ENCODE data around the gene PLD5. TPM values are rescaled to one million over a fixed set of nuclear protein-coding genes. Genes with fewer than 3 reads are reported as not detected.

The PLD5 gene
- total RNA-seq (under 1 TPM in 7 of 9 donors, not detected in 2; 0.05 to 0.31 (median 0.21) TPM), polyA plus RNA-seq (under 1 TPM; 0.08 to 0.96 TPM)
- long read RNA-seq, donor 1, result 0 reads
- long read RNA-seq, donor 2, result 0 reads
- long read RNA-seq, donor 3, result 0 reads

DNA sequence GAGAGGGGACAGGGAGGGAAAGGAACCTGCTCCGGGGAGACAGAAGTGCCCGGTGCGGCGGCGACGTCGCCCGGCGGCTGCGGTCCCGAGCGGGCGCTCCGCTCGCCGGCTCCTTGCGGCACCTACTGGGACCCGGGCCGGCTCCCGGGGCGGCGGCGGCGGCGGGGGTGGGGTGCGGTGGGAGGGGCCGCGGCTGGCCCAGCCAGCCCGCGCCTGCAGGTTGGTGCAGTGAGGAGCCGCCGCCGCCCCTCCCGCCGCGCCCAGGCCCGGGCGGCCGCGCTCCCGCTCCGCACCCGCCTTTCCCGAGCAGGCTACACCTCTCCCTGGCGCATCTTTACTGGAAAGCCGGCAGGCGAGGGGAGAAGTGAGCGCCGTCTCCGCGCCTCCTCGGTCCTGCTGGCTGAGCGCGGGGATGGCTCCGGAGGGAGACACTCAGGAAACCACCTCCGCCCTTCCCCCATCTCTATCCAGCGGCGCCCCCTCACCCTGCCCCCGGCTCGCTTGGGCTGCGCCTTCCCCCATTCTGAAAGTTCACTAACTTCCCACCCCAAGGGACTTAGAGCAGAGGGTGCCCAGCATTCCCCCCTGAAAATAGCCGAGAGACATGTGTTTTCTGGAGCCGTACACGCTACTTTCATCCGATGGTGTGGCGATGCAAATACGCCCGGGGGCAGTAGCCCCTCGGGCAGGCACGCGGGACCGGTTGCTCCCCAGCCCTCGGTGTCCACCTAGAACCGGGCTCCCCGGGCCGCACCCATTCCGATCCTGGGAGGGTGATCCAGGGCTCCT lies at the start of gene PLD5:
PLD5 (minus strand) TSS at position 127 of the 789 bp plus-strand sequence.
- peak within 1 kb of the TSS; percentile 14 to 60 (median 46) for H3K4me3 ChIP-seq
- H3K27ac ChIP-seq, result no peak within 1 kb of the TSS
- TF ChIP-seq, protein P1, sequence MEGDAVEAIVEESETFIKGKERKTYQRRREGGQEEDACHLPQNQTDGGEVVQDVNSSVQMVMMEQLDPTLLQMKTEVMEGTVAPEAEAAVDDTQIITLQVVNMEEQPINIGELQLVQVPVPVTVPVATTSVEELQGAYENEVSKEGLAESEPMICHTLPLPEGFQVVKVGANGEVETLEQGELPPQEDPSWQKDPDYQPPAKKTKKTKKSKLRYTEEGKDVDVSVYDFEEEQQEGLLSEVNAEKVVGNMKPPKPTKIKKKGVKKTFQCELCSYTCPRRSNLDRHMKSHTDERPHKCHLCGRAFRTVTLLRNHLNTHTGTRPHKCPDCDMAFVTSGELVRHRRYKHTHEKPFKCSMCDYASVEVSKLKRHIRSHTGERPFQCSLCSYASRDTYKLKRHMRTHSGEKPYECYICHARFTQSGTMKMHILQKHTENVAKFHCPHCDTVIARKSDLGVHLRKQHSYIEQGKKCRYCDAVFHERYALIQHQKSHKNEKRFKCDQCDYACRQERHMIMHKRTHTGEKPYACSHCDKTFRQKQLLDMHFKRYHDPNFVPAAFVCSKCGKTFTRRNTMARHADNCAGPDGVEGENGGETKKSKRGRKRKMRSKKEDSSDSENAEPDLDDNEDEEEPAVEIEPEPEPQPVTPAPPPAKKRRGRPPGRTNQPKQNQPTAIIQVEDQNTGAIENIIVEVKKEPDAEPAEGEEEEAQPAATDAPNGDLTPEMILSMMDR (IDR thresholded peaks at IDR 0.05), result no peak
- TF ChIP-seq POLR2A (IDR thresholded peaks at IDR 0.05), result no peak
- peak in 2 of 5 donors; percentile 17 to 57 for DNase-seq
- H3K27me3 ChIP-seq, result peaks cover 6 to 59% (median 35%) of the 10 kb centered on the region in 9 donors
- no peaks in the 10 kb centered on the region for H3K9me3 ChIP-seq
- 1 to 3% (median 1%) methylated on average over 29 to 77 of the region's 77 CpGs for WGBS, 4 donors
- peaks cover 0 to 24% (median 3%) of the 10 kb centered on the region in 12 donors for H3K4me1 ChIP-seq
- intact Hi-C loops (cut with DNase I), result no loop called here
- no peaks in the 10 kb centered on the region for H3K36me3 ChIP-seq
- peak in 1 of 4 donors; percentile 24 for ATAC-seq

DNA sequence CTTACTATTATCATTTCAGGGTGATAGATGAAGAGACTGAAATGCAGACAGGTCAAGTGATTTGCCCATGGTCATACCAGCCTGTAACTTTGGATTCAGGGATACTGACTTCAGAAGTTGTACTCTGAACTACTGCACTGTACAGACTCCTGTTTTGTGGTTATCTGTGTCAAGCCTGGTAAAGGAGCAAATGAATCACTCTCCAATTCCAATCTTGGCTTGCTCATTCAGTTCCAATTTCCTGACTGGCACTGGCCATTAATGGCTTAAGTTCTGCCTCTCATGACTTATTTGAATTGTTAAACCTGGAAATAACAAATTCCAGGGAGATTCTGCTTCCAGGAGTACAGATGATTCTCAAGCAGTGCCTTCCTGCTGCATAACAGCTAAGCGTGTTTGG lies 45.4 kb upstream of the PLD5 start:
- peaks cover 0 to 11% (median 0%) of the 10 kb centered on the region in 12 donors for H3K9me3 ChIP-seq
- no peak overlapping the region for H3K27ac ChIP-seq
- no peak overlapping the region for H3K4me3 ChIP-seq
- DNase-seq (no peak), ATAC-seq (no peak)
- no peaks in the 10 kb centered on the region for H3K36me3 ChIP-seq
- no peaks in the 10 kb centered on the region for H3K27me3 ChIP-seq
- 68 to 84% (median 73%) methylated on average over 1 of the region's 1 CpG for WGBS, 4 donors
- TF ChIP-seq POLR2A (IDR thresholded peaks at IDR 0.05), result no peak
- TF ChIP-seq, protein P1 (IDR thresholded peaks at IDR 0.05), result no peak
- no peaks in the 10 kb centered on the region for H3K4me1 ChIP-seq
- intact Hi-C loops (cut with DNase I), result no loop called here

DNA sequence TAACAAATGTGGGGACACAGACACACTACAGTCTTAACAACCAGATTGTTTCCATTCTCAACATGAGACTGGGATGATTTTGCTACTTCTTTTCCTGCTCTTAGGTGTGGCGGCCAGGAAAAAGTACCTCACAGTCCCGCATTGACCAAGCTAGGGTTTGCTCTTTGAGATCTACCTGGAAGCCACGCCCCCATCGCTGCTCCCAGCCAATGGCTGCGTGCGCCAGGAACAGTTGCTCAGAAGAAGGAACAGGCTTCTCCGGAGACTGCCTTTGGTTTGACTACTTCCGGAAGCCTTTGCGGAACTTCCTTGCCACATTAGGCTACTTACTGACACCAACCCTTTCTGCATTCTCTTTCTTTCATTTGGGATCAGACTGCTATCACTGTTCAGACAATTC lies 44.2 kb upstream of the PLD5 start:
- Histone ChIP-seq H3K9me3 (peaks cover 0 to 11% (median 0%) of the 10 kb centered on the region in 12 donors), H3K27me3 (no peaks in the 10 kb centered on the region), H3K36me3 (no peaks in the 10 kb centered on the region), H3K4me1 (no peaks in the 10 kb centered on the region), H3K4me3 (no peak overlapping the region), H3K27ac (no peak overlapping the region)
- ATAC-seq (no peak), DNase-seq (no peak)
- intact Hi-C loops (cut with DNase I), result no loop called here
- TF ChIP-seq, protein P1 (IDR thresholded peaks at IDR 0.05), result no peak
- no peak for TF ChIP-seq POLR2A (IDR thresholded peaks at IDR 0.05)
- 82 to 85% (median 84%) methylated on average over 9 of the region's 9 CpGs for WGBS, 4 donors

DNA sequence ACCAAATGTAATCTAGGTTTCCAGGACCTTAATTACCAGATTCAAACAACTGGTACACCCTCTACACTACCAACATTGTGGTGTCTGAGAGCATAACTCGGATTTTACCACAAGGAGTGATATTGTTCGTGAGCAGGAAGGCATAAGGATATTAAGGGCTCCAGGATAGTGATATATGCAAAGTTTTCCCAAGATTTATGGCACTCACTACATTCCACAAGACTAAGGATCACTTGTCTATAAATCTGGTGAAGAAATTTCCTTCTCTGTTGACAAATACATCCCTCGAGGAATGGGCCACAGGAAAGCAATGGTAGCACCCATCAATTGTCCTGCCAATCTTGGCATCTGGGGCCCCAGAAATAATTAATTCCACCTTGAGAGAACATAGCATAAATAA lies 43.1 kb upstream of the PLD5 start:
- H3K36me3 ChIP-seq, result no peaks in the 10 kb centered on the region
- no peaks in the 10 kb centered on the region for H3K4me1 ChIP-seq
- intact Hi-C loops (cut with DNase I), result no loop called here
- no peak for DNase-seq
- TF ChIP-seq POLR2A (IDR thresholded peaks at IDR 0.05), result no peak
- TF ChIP-seq, protein P1 (IDR thresholded peaks at IDR 0.05), result no peak
- no peak overlapping the region for H3K4me3 ChIP-seq
- H3K9me3 ChIP-seq, result peaks cover 0 to 10% (median 0%) of the 10 kb centered on the region in 12 donors
- H3K27ac ChIP-seq, result no peak overlapping the region
- WGBS, 4 donors, result 42 to 55% (median 52%) methylated on average over 3 of the region's 3 CpGs
- no peak for ATAC-seq
- H3K27me3 ChIP-seq, result no peaks in the 10 kb centered on the region
